HG02970 (cell line): ENCODE measurements around the gene LAIR1.
"Not testable (repeated sequence)": the region's sequence is repeated elsewhere in the genome, so short reads cannot be mapped to it uniquely, and the experiment has no call there.

ENCODE experiments used
- ATAC-seq: cut with Tn5 transposase; IDR thresholded peaks from one replicate; pipeline ENCODE4 v1.9.1; 2021; ENCODE audit warnings: mild to moderate bottlenecking, moderate library complexity, moderate number of reproducible peaks; ENCODE audit not compliant: unreplicated experiment, low FRiP score

LAIR1 gene

GRCh38 chr19:54351474-54351873, 13.3 kb downstream of the LAIR1 start:
- ATAC-seq: no peak

GRCh38 chr19:54345938-54346386, 18.8 kb downstream of the LAIR1 start:
- ATAC-seq: no peak

- ATAC-seq: no peak
Observed at GRCh38 chr19:54343868-54344267, 20.9 kb downstream of the LAIR1 start.

- no peak for ATAC-seq
Observed at GRCh38 chr19:54341295-54341694, 23.4 kb downstream of the LAIR1 start.

- no peak for ATAC-seq
Observed at GRCh38 chr19:54339646-54340358, 24.9 kb downstream of the LAIR1 start.

GRCh38 chr19:54338521-54338920, 26.2 kb downstream of the LAIR1 start:
- ATAC-seq: no peak

GRCh38 chr19:54337858-54338230, 26.9 kb downstream of the LAIR1 start:
- ATAC-seq: no peak

- ATAC-seq: no peak
Observed at GRCh38 chr19:54336893-54337857, 27.6 kb downstream of the LAIR1 start.

- ATAC-seq: no peak
Observed at GRCh38 chr19:54335979-54336892, 28.5 kb downstream of the LAIR1 start.

- ATAC-seq: no peak
Observed at GRCh38 chr19:54335164-54335563, 29.6 kb downstream of the LAIR1 start.

- ATAC-seq: no peak
Observed at GRCh38 chr19:54333586-54334298, 31.0 kb downstream of the LAIR1 start.

GRCh38 chr19:54332149-54332548, 32.6 kb downstream of the LAIR1 start:
- ATAC-seq: no peak

GRCh38 chr19:54331626-54332025, 33.1 kb downstream of the LAIR1 start:
- no peak for ATAC-seq

GRCh38 chr19:54329476-54330165, 35.1 kb downstream of the LAIR1 start:
- ATAC-seq: no peak

- ATAC-seq: not testable (repeated sequence)
Observed at GRCh38 chr19:54328781-54329180, 36.0 kb downstream of the LAIR1 start.

GRCh38 chr19:54325631-54326030, 39.1 kb downstream of the LAIR1 start:
- no peak for ATAC-seq

- no peak for ATAC-seq
Observed at GRCh38 chr19:54325194-54325621, 39.5 kb downstream of the LAIR1 start.

- no peak for ATAC-seq
Observed at GRCh38 chr19:54324071-54324470, 40.7 kb downstream of the LAIR1 start.

GRCh38 chr19:54322934-54323333, 41.8 kb downstream of the LAIR1 start:
- not testable (repeated sequence) for ATAC-seq
